ENCODE data around the gene CD226.

The CD226 gene

DNA sequence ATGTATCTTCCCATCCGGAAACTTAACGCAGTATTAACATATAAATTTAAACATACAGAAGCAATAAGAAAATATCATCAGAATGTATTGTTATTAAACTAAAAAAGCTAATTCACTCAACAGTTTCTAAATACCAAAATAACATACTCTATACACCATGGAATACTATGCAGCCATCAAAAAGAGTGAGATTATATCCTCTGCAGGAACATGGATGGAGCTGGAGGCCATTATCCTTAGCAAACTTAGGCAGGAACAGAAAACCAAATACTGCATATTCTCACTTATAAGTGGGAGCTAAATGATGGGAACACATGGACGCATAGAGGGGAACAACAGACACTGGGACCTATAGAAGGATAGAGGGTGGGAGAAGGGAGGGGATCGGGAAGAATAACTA, 127.1 kb downstream of the CD226 start:
- Histone ChIP-seq H3K9ac (ENCODE audit: low read length) (no peak overlapping the region), H3K9me3 (ENCODE audit: insufficient read depth, low read length) (no peaks in the 10 kb centered on the region), H3K9me2 (replicated peaks; ENCODE audit: insufficient read depth, low read length) (no peaks in the 10 kb centered on the region), H3K27ac (ENCODE audit: low read depth, low read length) (no peak overlapping the region), H3K4me3 (ENCODE audit: insufficient read depth, low read length, poor library complexity, severe bottlenecking) (no peak overlapping the region), H3K79me2 (ENCODE audit: insufficient read depth, low read length) (no peaks in the 10 kb centered on the region), H3K36me3 (ENCODE audit: low read length) (no peaks in the 10 kb centered on the region), H3K27me3 (ENCODE audit: low read length) (no peaks in the 10 kb centered on the region), H2AFZ (ENCODE audit: low read depth, low read length, severe bottlenecking) (no peak overlapping the region), H3F3A (ENCODE audit: insufficient read depth) (no peaks in the 10 kb centered on the region), H4K20me1 (ENCODE audit: low read depth, low read length) (no peaks in the 10 kb centered on the region), H3K4me2 (ENCODE audit: low read depth, low read length, poor library complexity, severe bottlenecking) (no peak overlapping the region)
- no peak for TF ChIP-seq EZH2phosphoT487 (conservative IDR thresholded peaks at IDR 0.05; ENCODE audit: low read length)
- TF ChIP-seq, protein P1, sequence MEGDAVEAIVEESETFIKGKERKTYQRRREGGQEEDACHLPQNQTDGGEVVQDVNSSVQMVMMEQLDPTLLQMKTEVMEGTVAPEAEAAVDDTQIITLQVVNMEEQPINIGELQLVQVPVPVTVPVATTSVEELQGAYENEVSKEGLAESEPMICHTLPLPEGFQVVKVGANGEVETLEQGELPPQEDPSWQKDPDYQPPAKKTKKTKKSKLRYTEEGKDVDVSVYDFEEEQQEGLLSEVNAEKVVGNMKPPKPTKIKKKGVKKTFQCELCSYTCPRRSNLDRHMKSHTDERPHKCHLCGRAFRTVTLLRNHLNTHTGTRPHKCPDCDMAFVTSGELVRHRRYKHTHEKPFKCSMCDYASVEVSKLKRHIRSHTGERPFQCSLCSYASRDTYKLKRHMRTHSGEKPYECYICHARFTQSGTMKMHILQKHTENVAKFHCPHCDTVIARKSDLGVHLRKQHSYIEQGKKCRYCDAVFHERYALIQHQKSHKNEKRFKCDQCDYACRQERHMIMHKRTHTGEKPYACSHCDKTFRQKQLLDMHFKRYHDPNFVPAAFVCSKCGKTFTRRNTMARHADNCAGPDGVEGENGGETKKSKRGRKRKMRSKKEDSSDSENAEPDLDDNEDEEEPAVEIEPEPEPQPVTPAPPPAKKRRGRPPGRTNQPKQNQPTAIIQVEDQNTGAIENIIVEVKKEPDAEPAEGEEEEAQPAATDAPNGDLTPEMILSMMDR (IDR thresholded peaks at IDR 0.05; ENCODE audit: insufficient read depth, low read length, poor library complexity, severe bottlenecking), result no peak

DNA sequence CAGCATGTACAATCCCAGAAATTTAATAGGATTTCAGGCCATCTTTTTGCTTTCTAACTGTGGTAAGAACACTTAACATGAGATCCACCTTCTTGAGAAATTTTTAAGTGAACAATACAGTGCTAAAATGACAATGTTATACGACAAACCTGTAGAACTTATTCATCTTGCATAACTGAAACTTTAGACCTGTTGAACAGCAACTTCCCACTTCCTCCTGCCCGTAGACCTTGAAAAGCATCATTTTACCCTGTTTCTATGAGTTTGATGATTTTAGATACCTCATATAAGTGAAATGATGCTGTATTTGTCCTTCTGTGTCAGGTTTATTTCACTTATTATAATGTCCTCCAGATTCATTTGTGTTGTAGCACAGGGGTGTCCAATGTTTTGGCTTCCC, 128.2 kb downstream of the CD226 start:
- Histone ChIP-seq H3K4me3 (ENCODE audit: insufficient read depth, low read length, poor library complexity, severe bottlenecking) (no peak overlapping the region), H3K9ac (ENCODE audit: low read length) (no peak overlapping the region), H4K20me1 (ENCODE audit: low read depth, low read length) (no peaks in the 10 kb centered on the region), H3K4me2 (ENCODE audit: low read depth, low read length, poor library complexity, severe bottlenecking) (no peak overlapping the region), H2AFZ (ENCODE audit: low read depth, low read length, severe bottlenecking) (no peak overlapping the region), H3K79me2 (ENCODE audit: insufficient read depth, low read length) (no peaks in the 10 kb centered on the region), H3K27ac (ENCODE audit: low read depth, low read length) (no peak overlapping the region), H3K36me3 (ENCODE audit: low read length) (no peaks in the 10 kb centered on the region), H3K27me3 (ENCODE audit: low read length) (no peaks in the 10 kb centered on the region), H3K9me3 (ENCODE audit: insufficient read depth, low read length) (no peaks in the 10 kb centered on the region), H3F3A (ENCODE audit: insufficient read depth) (no peaks in the 10 kb centered on the region), H3K9me2 (replicated peaks; ENCODE audit: insufficient read depth, low read length) (no peaks in the 10 kb centered on the region)
- TF ChIP-seq, protein P1 (IDR thresholded peaks at IDR 0.05; ENCODE audit: insufficient read depth, low read length, poor library complexity, severe bottlenecking), result no peak
- no peak for TF ChIP-seq EZH2phosphoT487 (conservative IDR thresholded peaks at IDR 0.05; ENCODE audit: low read length)

DNA sequence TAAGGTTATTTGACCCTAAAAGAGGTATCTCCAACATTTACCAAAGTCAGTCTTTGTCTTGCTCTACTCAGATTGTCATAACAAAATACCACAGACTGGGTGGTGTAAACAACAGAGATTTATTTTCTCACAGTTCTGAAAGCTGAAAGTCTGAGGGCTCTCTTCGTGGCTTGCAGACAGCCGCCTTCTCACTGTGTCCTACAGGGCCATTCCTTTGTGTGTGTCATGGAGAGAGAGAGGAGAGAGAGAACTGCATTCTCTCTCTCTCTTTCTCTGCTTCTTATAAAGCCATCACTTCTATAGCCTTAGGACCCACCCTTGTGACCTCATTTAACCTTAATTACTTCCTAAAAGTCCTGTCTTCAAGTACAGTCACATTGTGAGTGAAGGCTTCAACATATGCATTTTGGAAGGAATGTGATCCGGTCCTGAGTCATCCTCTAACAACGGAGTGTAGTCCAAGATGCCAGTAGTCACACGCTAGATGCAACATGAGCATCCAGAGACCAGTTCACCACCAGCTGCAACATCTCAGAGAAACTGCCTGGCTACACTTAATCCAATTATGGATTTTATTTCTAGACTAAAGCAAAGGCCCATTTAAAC, 130.2 kb downstream of the CD226 start:
- Histone ChIP-seq H4K20me1 (ENCODE audit: low read depth, low read length) (no peaks in the 10 kb centered on the region), H3F3A (ENCODE audit: insufficient read depth) (no peaks in the 10 kb centered on the region), H3K9ac (ENCODE audit: low read length) (no peak overlapping the region), H3K4me2 (ENCODE audit: low read depth, low read length, poor library complexity, severe bottlenecking) (no peak overlapping the region), H3K9me2 (replicated peaks; ENCODE audit: insufficient read depth, low read length) (no peaks in the 10 kb centered on the region), H3K79me2 (ENCODE audit: insufficient read depth, low read length) (no peaks in the 10 kb centered on the region), H3K36me3 (ENCODE audit: low read length) (no peaks in the 10 kb centered on the region), H3K27ac (ENCODE audit: low read depth, low read length) (no peak overlapping the region), H3K9me3 (ENCODE audit: insufficient read depth, low read length) (no peaks in the 10 kb centered on the region), H3K27me3 (ENCODE audit: low read length) (no peaks in the 10 kb centered on the region), H3K4me3 (ENCODE audit: insufficient read depth, low read length, poor library complexity, severe bottlenecking) (no peak overlapping the region), H2AFZ (ENCODE audit: low read depth, low read length, severe bottlenecking) (no peak overlapping the region)
- TF ChIP-seq EZH2phosphoT487 (conservative IDR thresholded peaks at IDR 0.05; ENCODE audit: low read length), result no peak
- TF ChIP-seq, protein P1 (IDR thresholded peaks at IDR 0.05; ENCODE audit: insufficient read depth, low read length, poor library complexity, severe bottlenecking), result no peak

Data from SU-DHL-6 (cell line).